ENCODE results near the gene OMP. TPM values are rescaled to one million over a fixed set of nuclear protein-coding genes. Genes with fewer than 3 reads are reported as not detected.

Gene OMP
- polyA plus RNA-seq, 3 donors: not detected

DNA sequence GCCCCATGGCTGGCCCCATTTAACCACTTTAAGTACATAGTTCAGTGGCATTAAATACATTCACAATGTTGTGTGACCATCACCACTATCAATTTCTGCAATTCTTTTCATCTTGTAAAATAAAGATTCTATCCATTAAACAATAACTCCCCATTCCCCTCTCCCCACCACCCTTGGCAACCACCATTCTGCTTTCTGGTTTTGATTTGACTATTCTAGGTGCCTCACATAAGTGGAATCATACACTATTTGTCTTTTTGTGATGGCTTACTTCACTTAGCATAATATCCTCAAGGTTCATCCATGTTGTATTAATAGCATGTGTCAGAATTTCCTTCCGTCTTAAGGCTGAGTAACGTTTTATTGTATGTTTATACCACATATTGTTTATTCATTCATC, 32.4 kb downstream of the OMP start:
- Histone ChIP-seq H3K27me3 (ENCODE audit: control insufficient read depth in 2 of 2, insufficient read depth in 2 of 2, low read length in 2 of 2) (peaks cover 7 to 33% of the 10 kb centered on the region in 2 donors), H3K4me3 (replicated peaks in 1 of 3; ENCODE audit: low read depth in 2 of 3, low read length in 3 of 3) (no peak overlapping the region), H3K4me1 (ENCODE audit: control insufficient read depth in 1 of 2, insufficient read depth in 2 of 2, low read length in 2 of 2) (no peaks in the 10 kb centered on the region), H3K79me2 (ENCODE audit: insufficient read depth, low read length) (no peaks in the 10 kb centered on the region), H3K9ac (ENCODE audit: insufficient read depth, low read length, poor library complexity, severe bottlenecking) (no peak overlapping the region), H3K9me3 (replicated peaks in 1 of 2; ENCODE audit: control insufficient read depth in 1 of 2, insufficient read depth in 1 of 2, low read length in 2 of 2) (peaks cover 0 to 3% of the 10 kb centered on the region in 2 donors), H2AFZ (ENCODE audit: insufficient read depth, low read depth, low read length, poor library complexity, severe bottlenecking) (no peak overlapping the region), H4K20me1 (ENCODE audit: insufficient read depth, low read length) (no peaks in the 10 kb centered on the region), H3K4me2 (replicated peaks; ENCODE audit: extremely low read depth, low read length, poor library complexity, severe bottlenecking) (no peak overlapping the region), H3K27ac (ENCODE audit: low read depth in 1 of 2, low read length in 2 of 2) (no peak overlapping the region), H3K36me3 (replicated peaks in 1 of 2; ENCODE audit: control insufficient read depth in 1 of 2, insufficient read depth in 2 of 2, low read length in 2 of 2) (no peaks in the 10 kb centered on the region)
- peaks cover 0 to 2% (median 0%) of the 10 kb centered on the region in 7 donors for H3K9me3 Mint-ChIP-seq
- no peak for DNase-seq
- no peak overlapping the region for H3K27ac Mint-ChIP-seq
- H3K36me3 Mint-ChIP-seq: no peaks in the 10 kb centered on the region
- no peak overlapping the region for H3K4me3 Mint-ChIP-seq
- TF ChIP-seq, protein P1, sequence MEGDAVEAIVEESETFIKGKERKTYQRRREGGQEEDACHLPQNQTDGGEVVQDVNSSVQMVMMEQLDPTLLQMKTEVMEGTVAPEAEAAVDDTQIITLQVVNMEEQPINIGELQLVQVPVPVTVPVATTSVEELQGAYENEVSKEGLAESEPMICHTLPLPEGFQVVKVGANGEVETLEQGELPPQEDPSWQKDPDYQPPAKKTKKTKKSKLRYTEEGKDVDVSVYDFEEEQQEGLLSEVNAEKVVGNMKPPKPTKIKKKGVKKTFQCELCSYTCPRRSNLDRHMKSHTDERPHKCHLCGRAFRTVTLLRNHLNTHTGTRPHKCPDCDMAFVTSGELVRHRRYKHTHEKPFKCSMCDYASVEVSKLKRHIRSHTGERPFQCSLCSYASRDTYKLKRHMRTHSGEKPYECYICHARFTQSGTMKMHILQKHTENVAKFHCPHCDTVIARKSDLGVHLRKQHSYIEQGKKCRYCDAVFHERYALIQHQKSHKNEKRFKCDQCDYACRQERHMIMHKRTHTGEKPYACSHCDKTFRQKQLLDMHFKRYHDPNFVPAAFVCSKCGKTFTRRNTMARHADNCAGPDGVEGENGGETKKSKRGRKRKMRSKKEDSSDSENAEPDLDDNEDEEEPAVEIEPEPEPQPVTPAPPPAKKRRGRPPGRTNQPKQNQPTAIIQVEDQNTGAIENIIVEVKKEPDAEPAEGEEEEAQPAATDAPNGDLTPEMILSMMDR (IDR thresholded peaks at IDR 0.05): no peak
- no CpG with 5 or more reads among the region's 2 CpGs for WGBS (ENCODE audit: insufficient coverage)
- H3K27me3 Mint-ChIP-seq (ENCODE audit: low read depth in 3 of 3): peaks cover 35 to 43% (median 38%) of the 10 kb centered on the region in 3 donors
- H3K4me1 Mint-ChIP-seq: no peaks in the 10 kb centered on the region
- intact Hi-C loops (cut with micrococcal nuclease): no loop called here

DNA sequence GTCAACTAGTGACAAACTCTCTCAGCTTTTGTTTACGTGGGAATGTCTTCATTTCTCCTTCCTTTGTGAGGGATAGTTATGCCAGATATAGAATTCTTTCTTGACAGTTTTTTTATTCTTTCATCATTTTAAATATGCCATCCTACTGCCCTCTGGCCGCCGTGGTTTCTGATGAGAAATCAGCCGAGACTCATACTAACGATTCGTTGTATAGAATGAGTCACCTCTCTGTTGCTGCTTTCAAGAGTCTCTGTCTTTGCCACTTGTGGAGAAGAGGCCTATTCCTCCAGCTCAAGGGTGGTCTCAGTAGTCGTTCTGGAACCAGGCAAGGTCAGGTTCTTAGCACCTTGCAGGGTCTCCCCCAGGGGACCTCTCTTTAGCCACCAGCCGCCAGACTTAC, 33.4 kb downstream of the OMP start:
- no peaks in the 10 kb centered on the region for H3K4me1 Mint-ChIP-seq
- 76% methylated on average over 6 of the region's 8 CpGs for WGBS (ENCODE audit: insufficient coverage)
- H3K27me3 ChIP-seq (ENCODE audit: control insufficient read depth in 2 of 2, insufficient read depth in 2 of 2, low read length in 2 of 2): peaks cover 7 to 33% of the 10 kb centered on the region in 2 donors
- TF ChIP-seq, protein P1 (IDR thresholded peaks at IDR 0.05): no peak
- no peaks in the 10 kb centered on the region for H3K4me1 ChIP-seq (ENCODE audit: control insufficient read depth in 1 of 2, insufficient read depth in 2 of 2, low read length in 2 of 2)
- H2AFZ ChIP-seq (ENCODE audit: insufficient read depth, low read depth, low read length, poor library complexity, severe bottlenecking): no peak overlapping the region
- H3K4me3 ChIP-seq (replicated peaks in 1 of 3; ENCODE audit: low read depth in 2 of 3, low read length in 3 of 3): no peak overlapping the region
- peaks cover 0 to 3% of the 10 kb centered on the region in 2 donors for H3K9me3 ChIP-seq (replicated peaks in 1 of 2; ENCODE audit: control insufficient read depth in 1 of 2, insufficient read depth in 1 of 2, low read length in 2 of 2)
- DNase-seq: no peak
- H3K9me3 Mint-ChIP-seq: peaks cover 0 to 2% (median 0%) of the 10 kb centered on the region in 7 donors
- H3K27ac Mint-ChIP-seq: no peak overlapping the region
- no peaks in the 10 kb centered on the region for H3K36me3 ChIP-seq (replicated peaks in 1 of 2; ENCODE audit: control insufficient read depth in 1 of 2, insufficient read depth in 2 of 2, low read length in 2 of 2)
- intact Hi-C loops (cut with micrococcal nuclease): no loop called here
- H3K9ac ChIP-seq (ENCODE audit: insufficient read depth, low read length, poor library complexity, severe bottlenecking): no peak overlapping the region
- no peak overlapping the region for H3K4me2 ChIP-seq (replicated peaks; ENCODE audit: extremely low read depth, low read length, poor library complexity, severe bottlenecking)
- H4K20me1 ChIP-seq (ENCODE audit: insufficient read depth, low read length): no peaks in the 10 kb centered on the region
- no peaks in the 10 kb centered on the region for H3K36me3 Mint-ChIP-seq
- H3K79me2 ChIP-seq (ENCODE audit: insufficient read depth, low read length): no peaks in the 10 kb centered on the region
- peak overlapping the region in 1 of 2 donors; percentile 41 for H3K4me3 Mint-ChIP-seq
- H3K27me3 Mint-ChIP-seq (ENCODE audit: low read depth in 3 of 3): peaks cover 35 to 47% (median 40%) of the 10 kb centered on the region in 3 donors
- H3K27ac ChIP-seq (ENCODE audit: low read depth in 1 of 2, low read length in 2 of 2): no peak overlapping the region
